Astrocyte (in vitro differentiated cells and primary cell): Measurements from ENCODE around the gene SMAD1.

Experiments used
- EZH2 ChIP-seq: IDR thresholded peaks from 2 replicates; pipeline ENCODE4 v1.6.1; 2012; ENCODE audit warnings: mild to moderate bottlenecking, low read length, inconsistent platforms; ENCODE audit not compliant: insufficient read depth
- TF ChIP-seq, protein P1 (sequence below): IDR thresholded peaks from 2 replicates; pipeline ENCODE4 v1.5.1; 2011; ENCODE audit warnings: low read depth, mild to moderate bottlenecking, inconsistent platforms, low read length, moderate library complexity; ENCODE audit not compliant: insufficient read depth

- TF ChIP-seq, protein P1, sequence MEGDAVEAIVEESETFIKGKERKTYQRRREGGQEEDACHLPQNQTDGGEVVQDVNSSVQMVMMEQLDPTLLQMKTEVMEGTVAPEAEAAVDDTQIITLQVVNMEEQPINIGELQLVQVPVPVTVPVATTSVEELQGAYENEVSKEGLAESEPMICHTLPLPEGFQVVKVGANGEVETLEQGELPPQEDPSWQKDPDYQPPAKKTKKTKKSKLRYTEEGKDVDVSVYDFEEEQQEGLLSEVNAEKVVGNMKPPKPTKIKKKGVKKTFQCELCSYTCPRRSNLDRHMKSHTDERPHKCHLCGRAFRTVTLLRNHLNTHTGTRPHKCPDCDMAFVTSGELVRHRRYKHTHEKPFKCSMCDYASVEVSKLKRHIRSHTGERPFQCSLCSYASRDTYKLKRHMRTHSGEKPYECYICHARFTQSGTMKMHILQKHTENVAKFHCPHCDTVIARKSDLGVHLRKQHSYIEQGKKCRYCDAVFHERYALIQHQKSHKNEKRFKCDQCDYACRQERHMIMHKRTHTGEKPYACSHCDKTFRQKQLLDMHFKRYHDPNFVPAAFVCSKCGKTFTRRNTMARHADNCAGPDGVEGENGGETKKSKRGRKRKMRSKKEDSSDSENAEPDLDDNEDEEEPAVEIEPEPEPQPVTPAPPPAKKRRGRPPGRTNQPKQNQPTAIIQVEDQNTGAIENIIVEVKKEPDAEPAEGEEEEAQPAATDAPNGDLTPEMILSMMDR = no peak
- TF ChIP-seq EZH2 = no peak
Observed at GRCh38 chr4:145473203-145473602, 8.4 kb upstream of the SMAD1 start.
